ENCODE results near the gene GPC3. TPM values are rescaled to one million over a fixed set of nuclear protein-coding genes. Genes with fewer than 3 reads are reported as not detected.

The GPC3 gene
- total RNA-seq, 1 donor from 2014 or later = 628 TPM

- no peak for DNase-seq (ENCODE audit: extremely low spot score, unreplicated experiment)
- Mint-ChIP-seq H3K36me3 (peaks cover 30% of the 10 kb centered on the region), H3K4me1 (ENCODE audit: unreplicated experiment) (peaks cover 2% of the 10 kb centered on the region), H3K4me3 (no peak overlapping the region), H3K9me3 (peaks cover 9% of the 10 kb centered on the region), H3K27me3 (no peaks in the 10 kb centered on the region), H3K27ac (no peak overlapping the region)
- TF ChIP-seq CTCF (conservative IDR thresholded peaks at IDR 0.05) = no peak
Measured at GRCh38 chrX:133574716-133575115, 410.7 kb downstream of the GPC3 start.

GRCh38 chrX:133570549-133570948, 414.8 kb downstream of the GPC3 start:
- H3K27ac Mint-ChIP-seq = no peak overlapping the region
- peaks cover 9% of the 10 kb centered on the region for H3K9me3 Mint-ChIP-seq
- H3K4me1 Mint-ChIP-seq (ENCODE audit: unreplicated experiment) = no peaks in the 10 kb centered on the region
- peaks cover 20% of the 10 kb centered on the region for H3K36me3 Mint-ChIP-seq
- DNase-seq (ENCODE audit: extremely low spot score, unreplicated experiment) = no peak
- TF ChIP-seq CTCF (conservative IDR thresholded peaks at IDR 0.05) = no peak
- H3K4me3 Mint-ChIP-seq = no peak overlapping the region
- no peaks in the 10 kb centered on the region for H3K27me3 Mint-ChIP-seq

GRCh38 chrX:133569217-133569616, 416.2 kb downstream of the GPC3 start:
- Mint-ChIP-seq H3K27me3 (no peaks in the 10 kb centered on the region), H3K9me3 (peaks cover 4% of the 10 kb centered on the region), H3K4me3 (no peak overlapping the region), H3K36me3 (peaks cover 14% of the 10 kb centered on the region), H3K4me1 (ENCODE audit: unreplicated experiment) (no peaks in the 10 kb centered on the region), H3K27ac (no peak overlapping the region)
- TF ChIP-seq CTCF (conservative IDR thresholded peaks at IDR 0.05) = no peak
- DNase-seq (ENCODE audit: extremely low spot score, unreplicated experiment) = no peak

GRCh38 chrX:133568109-133568508, 417.3 kb downstream of the GPC3 start:
- no peak overlapping the region for H3K27ac Mint-ChIP-seq
- no peak for DNase-seq (ENCODE audit: extremely low spot score, unreplicated experiment)
- no peak for TF ChIP-seq CTCF (conservative IDR thresholded peaks at IDR 0.05)
- H3K36me3 Mint-ChIP-seq = peaks cover 7% of the 10 kb centered on the region
- H3K27me3 Mint-ChIP-seq = no peaks in the 10 kb centered on the region
- H3K4me3 Mint-ChIP-seq = no peak overlapping the region
- peaks cover 1% of the 10 kb centered on the region for H3K9me3 Mint-ChIP-seq
- H3K4me1 Mint-ChIP-seq (ENCODE audit: unreplicated experiment) = no peaks in the 10 kb centered on the region

GRCh38 chrX:133566876-133567275, 418.5 kb downstream of the GPC3 start:
- H3K27ac Mint-ChIP-seq = no peak overlapping the region
- peaks cover 6% of the 10 kb centered on the region for H3K36me3 Mint-ChIP-seq
- H3K9me3 Mint-ChIP-seq = no peaks in the 10 kb centered on the region
- H3K4me3 Mint-ChIP-seq = no peak overlapping the region
- no peak for DNase-seq (ENCODE audit: extremely low spot score, unreplicated experiment)
- H3K4me1 Mint-ChIP-seq (ENCODE audit: unreplicated experiment) = no peaks in the 10 kb centered on the region
- no peaks in the 10 kb centered on the region for H3K27me3 Mint-ChIP-seq
- TF ChIP-seq CTCF (conservative IDR thresholded peaks at IDR 0.05) = no peak

GRCh38 chrX:133563705-133564104, 421.7 kb downstream of the GPC3 start:
- H3K36me3 Mint-ChIP-seq = peaks cover 6% of the 10 kb centered on the region
- no peak overlapping the region for H3K27ac Mint-ChIP-seq
- H3K9me3 Mint-ChIP-seq = no peaks in the 10 kb centered on the region
- no peak for DNase-seq (ENCODE audit: extremely low spot score, unreplicated experiment)
- H3K4me3 Mint-ChIP-seq = no peak overlapping the region
- no peaks in the 10 kb centered on the region for H3K4me1 Mint-ChIP-seq (ENCODE audit: unreplicated experiment)
- H3K27me3 Mint-ChIP-seq = no peaks in the 10 kb centered on the region
- TF ChIP-seq CTCF (conservative IDR thresholded peaks at IDR 0.05) = no peak

Measured in type B pancreatic cell (in vitro differentiated cells).